ENCODE results near the gene OR6J1. TPM values are rescaled to one million over a fixed set of nuclear protein-coding genes. Genes with fewer than 3 reads are reported as not detected.
"Not testable (repeated sequence)": the region's sequence is repeated elsewhere in the genome, so short reads cannot be mapped to it uniquely, and the experiment has no call there.

OR6J1 gene
- total RNA-seq, 3 donors from 2014 or later = not detected

DNA sequence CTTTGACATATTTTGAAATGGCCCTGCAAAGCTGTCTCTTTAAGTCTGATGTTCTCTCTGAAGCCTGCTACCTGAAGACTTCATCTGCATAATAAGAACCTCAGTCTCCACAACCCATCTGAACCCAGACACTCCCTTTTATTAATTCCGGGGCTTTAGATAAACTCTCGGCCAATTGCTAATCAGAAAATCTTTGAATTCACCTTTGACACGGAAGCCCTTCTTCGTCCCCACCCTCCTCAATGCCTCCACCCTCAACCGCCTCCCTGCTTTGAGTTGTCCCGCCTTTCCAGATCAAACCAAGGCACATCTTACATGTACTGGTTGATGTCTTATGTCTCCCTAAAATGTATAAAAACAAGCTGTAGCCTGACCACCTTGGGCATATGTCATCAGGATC, 17.6 kb downstream of the OR6J1 start:
- Histone ChIP-seq H3K9me3 (no peaks in the 10 kb centered on the region), H3K27me3 (no peaks in the 10 kb centered on the region), H3K4me1 (no peaks in the 10 kb centered on the region), H3K27ac (no peak overlapping the region), H3K36me3 (no peaks in the 10 kb centered on the region), H3K4me3 (no peak overlapping the region)
- intact Hi-C loops (cut with DNase I; ENCODE audit: low total_unique reads) = no loop called here
- no peak for TF ChIP-seq POLR2A (IDR thresholded peaks at IDR 0.05)
- no peak for DNase-seq (ENCODE audit: low spot score in 2 of 2)

DNA sequence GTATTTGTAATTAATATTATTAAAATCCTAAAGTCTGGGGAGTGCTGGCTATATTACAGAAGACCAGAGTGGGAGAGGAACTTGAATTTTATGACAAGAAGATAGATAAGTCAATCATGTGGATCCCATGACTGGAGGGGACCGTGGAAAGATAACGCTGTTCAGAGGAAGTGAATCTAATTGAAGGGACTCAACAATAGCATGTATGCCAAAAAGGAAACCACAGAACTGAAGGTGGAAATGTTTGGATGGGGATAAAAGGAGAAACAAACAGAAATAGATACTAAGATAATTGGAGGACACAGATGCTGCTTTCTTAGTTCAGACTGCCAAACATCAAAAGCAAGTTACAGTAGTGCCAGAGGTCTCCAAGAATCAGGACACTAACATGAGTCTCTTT, 21.1 kb downstream of the OR6J1 start:
- H3K4me1 ChIP-seq = no peaks in the 10 kb centered on the region
- H3K27me3 ChIP-seq = no peaks in the 10 kb centered on the region
- H3K36me3 ChIP-seq = no peaks in the 10 kb centered on the region
- no peaks in the 10 kb centered on the region for H3K9me3 ChIP-seq
- H3K27ac ChIP-seq = no peak overlapping the region
- TF ChIP-seq POLR2AphosphoS5 (IDR thresholded peaks at IDR 0.05) = no peak
- TF ChIP-seq, protein P1, sequence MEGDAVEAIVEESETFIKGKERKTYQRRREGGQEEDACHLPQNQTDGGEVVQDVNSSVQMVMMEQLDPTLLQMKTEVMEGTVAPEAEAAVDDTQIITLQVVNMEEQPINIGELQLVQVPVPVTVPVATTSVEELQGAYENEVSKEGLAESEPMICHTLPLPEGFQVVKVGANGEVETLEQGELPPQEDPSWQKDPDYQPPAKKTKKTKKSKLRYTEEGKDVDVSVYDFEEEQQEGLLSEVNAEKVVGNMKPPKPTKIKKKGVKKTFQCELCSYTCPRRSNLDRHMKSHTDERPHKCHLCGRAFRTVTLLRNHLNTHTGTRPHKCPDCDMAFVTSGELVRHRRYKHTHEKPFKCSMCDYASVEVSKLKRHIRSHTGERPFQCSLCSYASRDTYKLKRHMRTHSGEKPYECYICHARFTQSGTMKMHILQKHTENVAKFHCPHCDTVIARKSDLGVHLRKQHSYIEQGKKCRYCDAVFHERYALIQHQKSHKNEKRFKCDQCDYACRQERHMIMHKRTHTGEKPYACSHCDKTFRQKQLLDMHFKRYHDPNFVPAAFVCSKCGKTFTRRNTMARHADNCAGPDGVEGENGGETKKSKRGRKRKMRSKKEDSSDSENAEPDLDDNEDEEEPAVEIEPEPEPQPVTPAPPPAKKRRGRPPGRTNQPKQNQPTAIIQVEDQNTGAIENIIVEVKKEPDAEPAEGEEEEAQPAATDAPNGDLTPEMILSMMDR (IDR thresholded peaks at IDR 0.05) = no peak
- no peak for TF ChIP-seq POLR2A (IDR thresholded peaks at IDR 0.05)
- intact Hi-C loops (cut with DNase I; ENCODE audit: low total_unique reads) = no loop called here
- H3K4me3 ChIP-seq = no peak overlapping the region
- no peak for DNase-seq (ENCODE audit: low spot score in 2 of 2)

DNA sequence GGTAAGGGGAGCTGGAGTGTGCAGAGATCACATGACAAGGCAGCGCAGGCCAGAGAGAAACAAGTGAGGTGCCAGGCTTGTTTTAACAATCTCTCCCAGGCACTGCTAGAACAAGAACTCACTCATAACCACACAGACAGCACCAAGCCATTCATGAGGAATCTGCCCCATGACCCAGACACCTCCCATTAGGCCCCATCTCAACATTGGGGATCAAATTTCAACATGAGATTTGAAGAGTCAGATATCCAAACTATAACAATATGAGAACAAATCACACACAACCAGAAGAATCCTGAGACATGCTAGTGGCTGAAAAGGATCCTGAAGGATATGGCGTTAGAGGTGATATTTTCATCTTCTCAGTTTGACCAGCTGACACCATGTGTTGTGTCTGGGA, 21.9 kb downstream of the OR6J1 start:
- Histone ChIP-seq H3K27me3 (no peaks in the 10 kb centered on the region), H3K36me3 (no peaks in the 10 kb centered on the region), H3K9me3 (no peaks in the 10 kb centered on the region), H3K27ac (no peak overlapping the region), H3K4me1 (no peaks in the 10 kb centered on the region), H3K4me3 (no peak overlapping the region)
- no peak for TF ChIP-seq POLR2AphosphoS5 (IDR thresholded peaks at IDR 0.05)
- TF ChIP-seq, protein P1 (IDR thresholded peaks at IDR 0.05) = no peak
- TF ChIP-seq POLR2A (IDR thresholded peaks at IDR 0.05) = no peak
- DNase-seq (ENCODE audit: low spot score in 2 of 2) = no peak
- intact Hi-C loops (cut with DNase I; ENCODE audit: low total_unique reads) = no loop called here

DNA sequence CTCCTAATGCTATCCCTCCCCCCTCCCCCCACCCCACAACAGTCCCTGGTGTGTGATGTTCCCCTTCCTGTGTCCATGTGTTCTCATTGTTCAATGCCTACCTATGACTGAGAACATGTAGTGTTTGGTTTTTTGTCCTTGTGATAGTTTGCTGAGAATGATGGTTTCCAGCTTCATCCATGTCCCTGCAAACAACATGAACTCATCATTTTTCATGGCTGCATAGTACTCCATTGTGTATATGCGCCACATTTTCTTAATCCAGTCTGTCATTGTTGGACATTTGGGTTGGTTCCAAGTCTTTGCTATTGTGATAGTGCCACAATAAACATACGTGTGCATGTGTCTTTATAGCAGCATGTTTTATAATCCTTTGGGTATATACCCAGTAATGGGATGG, 28.4 kb downstream of the OR6J1 start:
- H3K27ac ChIP-seq; H3K36me3 ChIP-seq; H3K9me3 ChIP-seq; H3K27me3 ChIP-seq; DNase-seq (ENCODE audit: low spot score in 2 of 2); H3K4me1 ChIP-seq; H3K4me3 ChIP-seq; intact Hi-C loops (cut with DNase I; ENCODE audit: low total_unique reads): not testable (repeated sequence)

DNA sequence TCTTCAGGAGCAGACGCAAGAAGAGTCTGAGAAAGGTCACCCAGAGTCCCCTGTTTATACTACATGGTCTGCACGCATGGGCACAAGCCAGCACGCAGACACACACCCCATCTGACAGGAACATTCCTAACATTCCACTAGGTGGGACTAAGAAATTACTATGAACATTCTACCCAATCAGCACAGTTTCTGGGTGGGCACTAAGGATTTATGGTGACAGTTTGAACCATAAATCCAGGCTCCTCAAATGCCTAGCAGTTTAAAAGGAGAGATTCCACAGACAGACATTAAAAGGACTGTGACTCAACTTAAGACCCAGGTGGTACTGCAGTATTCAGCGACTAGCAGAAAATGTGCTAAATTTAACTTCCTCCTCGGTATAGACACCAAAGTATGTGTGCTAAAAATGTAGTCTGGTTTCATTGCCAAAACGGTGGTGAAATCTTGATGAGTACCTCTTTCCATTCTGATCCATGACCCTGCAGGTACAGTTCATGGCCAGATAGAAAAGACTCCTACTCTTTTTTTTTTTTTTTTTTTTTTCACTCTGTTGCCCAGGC, 29.8 kb downstream of the OR6J1 start:
- Histone ChIP-seq H3K4me3 (no peak overlapping the region), H3K4me1 (no peaks in the 10 kb centered on the region), H3K36me3 (peaks cover 6% of the 10 kb centered on the region), H3K27ac (peak overlapping the region in 1 of 2 donors; percentile 36), H3K27me3 (no peaks in the 10 kb centered on the region), H3K9me3 (no peaks in the 10 kb centered on the region)
- TF ChIP-seq POLR2A (IDR thresholded peaks at IDR 0.05) (no peak), POLR2AphosphoS5 (IDR thresholded peaks at IDR 0.05) (no peak)
- TF ChIP-seq, protein P1 (IDR thresholded peaks at IDR 0.05) = no peak
- peak in 1 of 2 donors; percentile 44 for DNase-seq (ENCODE audit: low spot score in 2 of 2)
- intact Hi-C loops (cut with DNase I; ENCODE audit: low total_unique reads) = no loop called here

DNA sequence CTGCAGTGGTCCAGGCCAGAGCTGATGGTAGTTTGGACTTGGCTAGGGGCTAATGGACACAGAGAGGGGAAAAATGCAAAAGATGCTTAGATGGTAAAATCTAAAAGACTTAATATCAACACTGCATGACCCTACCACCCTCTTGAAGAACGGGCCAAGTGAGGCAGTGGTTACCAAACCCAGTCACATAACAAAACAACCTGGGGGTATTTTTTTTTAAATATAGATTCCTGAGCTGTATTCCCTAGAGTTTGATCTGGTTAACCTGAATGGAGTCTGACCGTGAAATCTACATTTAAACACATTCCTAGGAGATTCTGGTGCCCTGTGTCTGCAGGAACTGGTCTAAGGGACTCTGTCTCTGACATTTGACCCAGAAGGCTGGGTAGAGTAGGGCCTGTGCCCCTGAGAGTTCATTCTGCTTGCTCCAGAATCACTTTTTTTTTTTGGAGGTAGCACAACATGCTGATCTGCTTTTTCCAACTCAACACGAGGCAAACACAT, 30.4 kb downstream of the OR6J1 start:
- Histone ChIP-seq H3K4me1 (no peaks in the 10 kb centered on the region), H3K36me3 (peaks cover 6% of the 10 kb centered on the region), H3K27ac (peak overlapping the region in 1 of 2 donors; percentile 36), H3K9me3 (no peaks in the 10 kb centered on the region), H3K27me3 (no peaks in the 10 kb centered on the region), H3K4me3 (no peak overlapping the region)
- no peak for DNase-seq (ENCODE audit: low spot score in 2 of 2)
- intact Hi-C loops (cut with DNase I; ENCODE audit: low total_unique reads) = no loop called here
- TF ChIP-seq, protein P1 (IDR thresholded peaks at IDR 0.05) = no peak
- TF ChIP-seq POLR2AphosphoS5 (IDR thresholded peaks at IDR 0.05) (no peak), POLR2A (IDR thresholded peaks at IDR 0.05) (no peak)
